WI38 (cell line): ENCODE data around the gene SOX18.

Experiments used
- H3K4me3 ChIP-seq: 2 replicates; pipeline ENCODE4 v1.5.1; 2011; ENCODE audit warnings: low read depth, mild to moderate bottlenecking, control low read depth, low read length
- TF ChIP-seq, protein P1 (sequence below): IDR thresholded peaks from 2 replicates; pipeline ENCODE4 v1.5.1; 2012; ENCODE audit warnings: low read depth, mild to moderate bottlenecking, control low read depth, low read length

SOX18 gene

DNA sequence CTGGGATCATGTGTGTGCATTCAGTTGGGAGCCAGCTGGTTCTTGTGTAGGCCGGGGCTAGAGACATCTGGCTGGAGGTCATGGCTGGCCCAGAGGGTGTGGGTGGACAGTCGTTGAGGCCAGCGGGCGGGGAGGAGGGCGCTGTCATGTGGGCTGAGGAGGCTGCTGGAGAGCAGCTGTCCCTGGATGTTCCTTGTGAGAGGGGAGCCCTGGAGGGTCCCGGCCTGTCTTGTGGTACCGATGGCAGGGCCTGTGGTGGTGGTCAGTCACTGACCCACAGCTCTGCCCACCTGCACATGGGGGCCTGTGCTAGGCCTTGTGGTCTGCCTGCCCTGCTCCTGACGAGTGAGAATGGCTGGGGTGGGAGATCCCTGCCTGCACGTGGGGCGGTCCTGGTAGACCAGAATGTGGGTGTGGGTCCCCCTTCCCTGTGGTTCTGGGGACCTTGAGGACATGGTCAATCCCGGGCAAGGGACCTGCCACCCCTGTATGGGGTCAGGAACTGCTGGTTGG is 15.4 kb downstream of the SOX18 start:
- TF ChIP-seq, protein P1, sequence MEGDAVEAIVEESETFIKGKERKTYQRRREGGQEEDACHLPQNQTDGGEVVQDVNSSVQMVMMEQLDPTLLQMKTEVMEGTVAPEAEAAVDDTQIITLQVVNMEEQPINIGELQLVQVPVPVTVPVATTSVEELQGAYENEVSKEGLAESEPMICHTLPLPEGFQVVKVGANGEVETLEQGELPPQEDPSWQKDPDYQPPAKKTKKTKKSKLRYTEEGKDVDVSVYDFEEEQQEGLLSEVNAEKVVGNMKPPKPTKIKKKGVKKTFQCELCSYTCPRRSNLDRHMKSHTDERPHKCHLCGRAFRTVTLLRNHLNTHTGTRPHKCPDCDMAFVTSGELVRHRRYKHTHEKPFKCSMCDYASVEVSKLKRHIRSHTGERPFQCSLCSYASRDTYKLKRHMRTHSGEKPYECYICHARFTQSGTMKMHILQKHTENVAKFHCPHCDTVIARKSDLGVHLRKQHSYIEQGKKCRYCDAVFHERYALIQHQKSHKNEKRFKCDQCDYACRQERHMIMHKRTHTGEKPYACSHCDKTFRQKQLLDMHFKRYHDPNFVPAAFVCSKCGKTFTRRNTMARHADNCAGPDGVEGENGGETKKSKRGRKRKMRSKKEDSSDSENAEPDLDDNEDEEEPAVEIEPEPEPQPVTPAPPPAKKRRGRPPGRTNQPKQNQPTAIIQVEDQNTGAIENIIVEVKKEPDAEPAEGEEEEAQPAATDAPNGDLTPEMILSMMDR: no peak
- no peak overlapping the region for H3K4me3 ChIP-seq

DNA sequence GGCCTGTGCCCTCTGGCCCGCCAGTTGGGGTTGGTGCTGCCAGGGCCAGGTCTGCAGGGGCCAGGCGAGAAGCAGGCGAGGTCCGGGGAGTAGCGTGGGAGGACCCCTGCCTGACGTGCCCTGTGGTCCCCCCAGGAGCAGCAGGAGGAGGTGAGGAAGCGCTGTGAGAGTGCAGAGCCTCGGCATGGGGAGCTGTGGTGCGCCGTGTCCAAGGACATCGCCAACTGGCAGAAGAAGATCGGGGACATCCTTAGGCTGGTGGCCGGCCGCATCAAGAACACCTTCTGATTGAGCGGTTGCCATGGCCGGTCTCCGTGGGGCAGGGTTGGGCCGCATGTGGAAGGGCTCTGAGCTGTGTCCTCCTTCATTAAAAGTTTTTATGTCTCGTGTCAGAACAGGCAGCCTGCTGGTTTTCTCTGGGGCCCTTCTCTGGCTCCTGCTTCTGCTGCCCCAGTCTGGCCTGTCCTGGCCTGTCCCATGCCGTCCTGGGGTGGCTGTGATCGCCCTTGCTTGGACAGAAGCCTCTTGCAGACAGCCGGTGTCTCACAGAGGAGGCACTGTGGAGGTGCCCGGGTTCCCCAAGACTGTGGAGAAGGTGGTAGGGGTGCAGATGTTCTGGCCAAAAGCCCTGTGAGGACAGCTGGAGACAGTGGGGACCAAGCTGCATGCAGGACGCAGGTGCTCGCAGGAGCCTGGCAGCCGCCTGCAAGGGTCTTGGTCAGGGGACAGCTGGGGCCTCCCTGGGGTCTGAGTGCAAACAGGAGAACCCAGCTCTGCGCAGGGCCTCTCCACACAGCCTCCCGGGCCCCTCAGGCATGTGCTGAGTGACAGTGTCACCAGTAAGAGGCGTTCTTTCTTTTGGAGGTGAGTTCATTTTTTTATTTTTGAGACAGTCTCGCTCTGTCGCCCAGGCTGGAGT is 16.5 kb downstream of the SOX18 start:
- H3K4me3 ChIP-seq: no peak overlapping the region
- TF ChIP-seq, protein P1: no peak

DNA sequence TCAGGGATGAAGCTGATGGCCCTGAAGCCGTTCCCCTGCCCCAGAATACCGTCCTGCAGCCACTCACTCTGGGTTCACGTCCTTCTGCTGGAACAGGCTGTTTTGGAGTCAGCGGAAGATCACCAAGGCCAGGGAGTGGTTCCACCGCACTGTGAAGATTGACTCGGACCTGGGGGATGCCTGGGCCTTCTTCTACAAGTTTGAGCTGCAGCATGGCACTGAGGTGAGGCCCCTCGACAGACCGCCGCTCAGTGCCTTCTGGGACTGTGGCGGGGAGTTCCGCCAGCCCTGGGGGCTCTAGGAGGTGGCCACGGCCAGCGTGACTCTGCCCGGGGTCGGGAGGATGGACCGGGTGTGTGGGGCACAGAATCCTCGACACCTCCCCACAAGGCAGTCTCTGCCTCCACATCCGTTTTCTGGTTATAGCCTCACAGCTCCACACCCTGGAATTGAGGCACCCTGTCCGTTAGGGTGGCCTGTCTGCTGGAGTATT is 17.6 kb downstream of the SOX18 start:
- TF ChIP-seq, protein P1: no peak
- no peak overlapping the region for H3K4me3 ChIP-seq

DNA sequence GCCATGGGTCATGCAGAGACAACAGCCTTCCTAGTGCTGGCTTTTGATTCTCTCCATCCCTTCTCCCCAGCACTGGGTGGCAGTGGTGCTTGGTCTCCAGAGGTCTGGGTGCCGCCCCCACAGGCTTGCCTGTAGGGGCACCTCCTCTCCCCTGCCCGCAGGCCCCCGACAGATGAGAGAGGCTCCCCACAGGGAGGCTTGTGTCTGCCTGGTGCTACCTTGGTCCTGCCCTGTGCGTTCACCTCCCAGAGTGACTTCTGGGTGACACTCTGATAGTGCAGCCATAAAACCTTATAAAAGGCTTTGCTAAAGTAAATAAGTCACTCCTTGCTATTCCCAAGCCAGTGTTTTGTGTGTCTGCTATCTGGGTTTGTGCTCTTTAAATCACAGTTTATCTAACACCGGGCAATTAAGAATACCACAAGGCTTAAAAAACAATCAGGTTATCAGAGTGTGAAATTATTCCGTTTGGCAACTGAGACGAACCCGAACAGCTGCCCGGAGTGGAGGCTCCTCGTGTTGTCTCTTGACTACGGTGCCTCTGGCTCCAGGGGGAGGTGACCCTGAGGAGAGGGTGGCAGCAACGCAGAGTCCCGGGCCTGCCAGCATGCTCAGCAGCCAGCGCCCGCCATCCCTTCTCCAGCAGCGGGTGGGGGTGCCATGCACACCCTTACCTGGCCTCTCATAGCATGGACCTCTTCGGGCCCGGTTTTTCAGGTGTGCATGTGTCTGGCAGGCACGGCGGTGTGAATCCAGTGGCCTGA is 18.9 kb downstream of the SOX18 start:
- TF ChIP-seq, protein P1: no peak
- H3K4me3 ChIP-seq: no peak overlapping the region

DNA sequence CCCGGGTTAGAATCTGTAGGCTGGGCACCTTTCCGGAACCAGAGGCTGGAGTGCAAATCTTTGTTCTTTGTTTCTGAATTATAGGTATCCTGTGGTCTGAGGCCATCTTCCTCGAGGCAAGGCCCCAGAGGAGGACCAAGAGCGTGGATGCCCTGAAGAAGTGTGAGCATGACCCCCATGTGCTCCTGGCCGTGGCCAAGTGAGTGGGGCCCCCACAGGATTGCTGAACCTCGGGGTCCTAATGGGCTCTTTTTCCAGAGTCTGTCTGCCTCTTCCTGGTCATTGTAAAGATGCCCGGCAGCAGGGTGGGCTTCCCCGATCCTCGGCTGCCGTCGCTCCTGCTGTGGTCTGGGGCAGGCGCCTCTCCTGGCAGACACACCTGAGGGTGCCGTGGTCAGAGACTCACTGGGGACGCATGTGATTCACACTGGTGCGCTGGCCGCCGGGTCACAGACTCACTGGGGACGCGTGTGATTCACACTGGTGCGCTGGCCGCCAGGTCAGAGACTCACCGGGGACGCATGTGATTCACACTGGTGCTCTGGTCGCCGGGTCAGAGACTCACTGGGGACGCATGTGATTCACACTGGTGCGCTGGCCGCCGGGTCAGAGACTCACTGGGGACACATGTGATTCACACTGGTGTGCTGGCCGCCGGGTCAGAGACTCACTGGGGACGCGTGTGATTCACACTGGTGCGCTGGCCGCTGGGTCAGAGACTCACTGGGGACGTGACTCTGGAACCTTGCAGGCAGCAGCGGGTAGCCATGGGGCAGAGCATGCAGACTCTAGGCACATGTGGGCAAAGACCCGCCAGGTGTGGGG is 19.9 kb downstream of the SOX18 start:
- H3K4me3 ChIP-seq: no peak overlapping the region
- TF ChIP-seq, protein P1: no peak

DNA sequence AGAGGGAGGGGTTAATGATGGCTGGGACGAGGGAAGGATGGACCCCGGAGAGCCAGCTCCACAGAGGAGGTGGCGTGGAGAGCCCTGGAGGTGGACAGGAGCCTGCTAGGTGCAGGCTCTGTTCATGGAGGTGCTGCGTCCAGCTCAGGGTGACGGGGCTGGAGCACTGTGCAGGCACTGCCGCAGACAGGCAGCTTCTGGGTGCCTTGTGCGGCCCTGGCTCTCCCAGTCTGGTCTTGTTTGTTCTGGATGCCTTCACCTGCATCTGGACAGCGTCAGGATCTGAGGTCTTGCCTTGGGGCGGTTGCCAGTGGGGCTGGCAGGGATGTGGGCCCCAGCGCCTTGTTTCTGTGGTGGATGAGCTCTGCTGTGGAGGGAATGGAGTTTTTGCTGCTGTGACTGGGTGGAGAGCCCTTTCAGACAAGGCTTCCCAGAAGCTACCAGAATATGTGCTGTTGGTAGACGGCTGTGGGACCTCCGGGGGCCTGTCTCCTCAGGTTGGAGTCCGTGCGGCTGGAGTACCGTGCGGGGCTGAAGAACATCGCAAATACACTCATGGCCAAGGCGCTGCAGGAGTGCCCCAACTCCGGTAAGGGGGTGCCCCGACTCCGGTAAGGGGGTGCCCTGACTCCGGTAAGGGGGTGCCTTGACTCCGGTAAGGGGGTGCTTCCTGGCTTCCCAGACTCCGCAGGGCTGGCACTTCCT is 21.3 kb downstream of the SOX18 start:
- TF ChIP-seq, protein P1: no peak

More for the DNA sequence above, 21.3 kb downstream of the SOX18 start:
- no peak overlapping the region for H3K4me3 ChIP-seq
